Lung (tissue), 12 donors: ENCODE data around the gene COG1. TPM values are rescaled to one million over a fixed set of nuclear protein-coding genes. Genes with fewer than 3 reads are reported as not detected.

Experiments
- ATAC-seq: fragments of 200-7000 bp; cut with Tn5 transposase; one replicate; pipeline ENCODE4 v1.9.1; 2020; ENCODE audit warnings: moderate number of reproducible peaks; ENCODE audit not compliant: insufficient read depth, low FRiP score
- DNase-seq, 3 donors: peaks; one replicate each; pipeline ENCODE4 v3.0.0-alpha.2; 2013 to 2017
- H3K27ac ChIP-seq, 2 donors: one replicate each; pipeline ENCODE4 v1.5.1; 2013; ENCODE audit warnings: mild to moderate bottlenecking in 2 of 2, moderate library complexity in 2 of 2, control low read depth in 1 of 2, inconsistent platforms in 1 of 2, low read depth in 1 of 2, low read length in 1 of 2
- H3K27me3 ChIP-seq, 3 donors: one replicate each; pipeline ENCODE4 v1.5.1; 2013; ENCODE audit warnings: low read length in 2 of 3; ENCODE audit not compliant: control insufficient read depth in 3 of 3, insufficient read depth in 3 of 3
- H3K36me3 ChIP-seq, 4 donors: one replicate each; pipeline ENCODE4 v1.5.1; 2013; ENCODE audit warnings: low read length in 4 of 4, mild to moderate bottlenecking in 1 of 4, moderate library complexity in 1 of 4; ENCODE audit not compliant: control insufficient read depth in 4 of 4, insufficient read depth in 4 of 4
- H3K4me1 ChIP-seq, 5 donors: one replicate each; pipeline ENCODE4 v1.5.1; 2013; ENCODE audit warnings: low read length in 5 of 5, mild to moderate bottlenecking in 2 of 5, moderate library complexity in 1 of 5; ENCODE audit not compliant: control insufficient read depth in 5 of 5, insufficient read depth in 5 of 5
- H3K4me3 ChIP-seq: one replicate; pipeline ENCODE4 v1.5.1; 2013; ENCODE audit warnings: mild to moderate bottlenecking, control low read depth, moderate library complexity
- H3K9ac ChIP-seq, 2 donors: one replicate each; pipeline ENCODE4 v1.5.1; 2013; ENCODE audit warnings: low read length in 2 of 2, control low read depth in 1 of 2; ENCODE audit not compliant: insufficient read depth in 1 of 2
- H3K9me3 ChIP-seq, 4 donors: one replicate each; pipeline ENCODE4 v1.5.1; 2013; ENCODE audit warnings: low read length in 3 of 4, mild to moderate bottlenecking in 1 of 4, moderate library complexity in 1 of 4; ENCODE audit not compliant: control insufficient read depth in 4 of 4, insufficient read depth in 3 of 4
- WGBS, 2 donors: extraction: QIAGEN DNeasy Blood & Tissue Kit; methylation state at CpG; one replicate each; pipeline ENCODE4 v1.1.7; 2013; 5-methylcytosine and 5-hydroxymethylcytosine counted together
- polyA plus RNA-seq, 2 donors: library from polyadenylated mRNA; stranded (reverse); fragments of 200-250 nt; gene quantifications; one replicate each; pipeline ENCODE4 v1.2.1, GENCODE V29; 2013
- total RNA-seq, 2 donors: library from RNA; depleted of rRNA in 1 of 2; stranded (reverse); fragments of >200 nt in 1 of 2; gene quantifications; one replicate each; pipeline ENCODE4 v1.2.1, GENCODE V29; 2014 to 2021
- TF ChIP-seq, protein P1 (sequence below): IDR thresholded peaks from 2 replicates; pipeline ENCODE4 v1.5.1; 2012; ENCODE audit warnings: mild to moderate bottlenecking; ENCODE audit errors: control extremely low read depth, extremely low read depth
- donor health status: control.
- donor health status: control.
- donor health status: Bipolar disorder and iron deficiency.
- donor health status: healthy.
- donor health status: DM: yes; HTN: yes; CAD: no.

The COG1 gene
- total and polyA plus RNA-seq, 4 donors, result 13.3 to 41.2 (median 21.1) TPM

DNA sequence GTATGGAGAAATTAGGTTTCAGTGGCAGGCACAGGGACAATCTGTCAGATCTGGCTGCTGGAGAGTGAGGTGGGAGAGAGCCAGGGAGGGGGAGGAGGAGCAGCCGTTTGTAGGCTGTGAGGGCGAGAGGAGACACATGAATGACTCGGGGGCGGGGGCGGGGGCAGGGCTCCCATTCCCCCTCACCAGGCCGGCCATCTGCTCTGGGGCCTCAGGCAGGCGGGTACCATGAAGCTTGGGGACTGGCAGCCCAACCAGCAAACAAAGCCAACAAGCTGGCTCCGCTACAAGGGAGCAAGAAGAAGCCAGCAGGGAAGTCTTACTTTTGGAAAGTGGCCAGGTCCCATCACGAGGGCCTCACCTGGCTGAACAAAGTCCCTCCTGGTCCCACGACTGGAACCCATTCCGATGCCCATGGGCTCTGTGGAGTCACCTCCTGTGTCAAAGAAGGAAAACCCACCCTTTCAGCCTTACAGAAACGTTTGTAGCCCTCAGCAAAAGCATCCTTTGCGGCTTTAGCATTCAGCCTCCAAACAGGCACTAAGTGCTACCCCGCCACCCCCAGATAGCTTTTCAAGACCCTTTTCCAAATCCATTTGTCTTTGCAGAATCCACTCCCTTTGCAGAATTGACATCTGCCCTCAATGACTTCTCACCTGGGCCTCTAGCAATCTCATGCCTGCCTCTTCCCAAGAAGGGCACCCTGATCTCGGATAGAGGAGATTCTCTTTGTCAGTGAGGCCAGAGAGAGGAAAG, 37.3 kb upstream of the COG1 start:
- TF ChIP-seq, protein P1, sequence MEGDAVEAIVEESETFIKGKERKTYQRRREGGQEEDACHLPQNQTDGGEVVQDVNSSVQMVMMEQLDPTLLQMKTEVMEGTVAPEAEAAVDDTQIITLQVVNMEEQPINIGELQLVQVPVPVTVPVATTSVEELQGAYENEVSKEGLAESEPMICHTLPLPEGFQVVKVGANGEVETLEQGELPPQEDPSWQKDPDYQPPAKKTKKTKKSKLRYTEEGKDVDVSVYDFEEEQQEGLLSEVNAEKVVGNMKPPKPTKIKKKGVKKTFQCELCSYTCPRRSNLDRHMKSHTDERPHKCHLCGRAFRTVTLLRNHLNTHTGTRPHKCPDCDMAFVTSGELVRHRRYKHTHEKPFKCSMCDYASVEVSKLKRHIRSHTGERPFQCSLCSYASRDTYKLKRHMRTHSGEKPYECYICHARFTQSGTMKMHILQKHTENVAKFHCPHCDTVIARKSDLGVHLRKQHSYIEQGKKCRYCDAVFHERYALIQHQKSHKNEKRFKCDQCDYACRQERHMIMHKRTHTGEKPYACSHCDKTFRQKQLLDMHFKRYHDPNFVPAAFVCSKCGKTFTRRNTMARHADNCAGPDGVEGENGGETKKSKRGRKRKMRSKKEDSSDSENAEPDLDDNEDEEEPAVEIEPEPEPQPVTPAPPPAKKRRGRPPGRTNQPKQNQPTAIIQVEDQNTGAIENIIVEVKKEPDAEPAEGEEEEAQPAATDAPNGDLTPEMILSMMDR, result no peak
- H3K27me3 ChIP-seq, result peaks cover 0 to under 1% (median 0%) of the 10 kb centered on the region in 3 donors
- DNase-seq (peak in 2 of 3 donors; percentile 16 to 51), ATAC-seq (no peak)
- 74 to 78% methylated on average over 15 of the region's 15 CpGs for WGBS, 2 donors
- no peak overlapping the region for H3K4me3 ChIP-seq
- no peaks in the 10 kb centered on the region for H3K36me3 ChIP-seq
- H3K4me1 ChIP-seq, result peaks cover 0 to 27% (median 3%) of the 10 kb centered on the region in 5 donors
- no peak overlapping the region for H3K27ac ChIP-seq
- no peaks in the 10 kb centered on the region for H3K9me3 ChIP-seq
- H3K9ac ChIP-seq, result peak overlapping the region in 1 of 2 donors; percentile 32

GRCh38 chr17:73156166-73156840, 36.6 kb upstream of the COG1 start:
- no peak overlapping the region for H3K4me3 ChIP-seq
- 21 to 26% methylated on average over 22 of the region's 22 CpGs for WGBS, 2 donors
- TF ChIP-seq, protein P1, result peak; percentile 62

DNA sequence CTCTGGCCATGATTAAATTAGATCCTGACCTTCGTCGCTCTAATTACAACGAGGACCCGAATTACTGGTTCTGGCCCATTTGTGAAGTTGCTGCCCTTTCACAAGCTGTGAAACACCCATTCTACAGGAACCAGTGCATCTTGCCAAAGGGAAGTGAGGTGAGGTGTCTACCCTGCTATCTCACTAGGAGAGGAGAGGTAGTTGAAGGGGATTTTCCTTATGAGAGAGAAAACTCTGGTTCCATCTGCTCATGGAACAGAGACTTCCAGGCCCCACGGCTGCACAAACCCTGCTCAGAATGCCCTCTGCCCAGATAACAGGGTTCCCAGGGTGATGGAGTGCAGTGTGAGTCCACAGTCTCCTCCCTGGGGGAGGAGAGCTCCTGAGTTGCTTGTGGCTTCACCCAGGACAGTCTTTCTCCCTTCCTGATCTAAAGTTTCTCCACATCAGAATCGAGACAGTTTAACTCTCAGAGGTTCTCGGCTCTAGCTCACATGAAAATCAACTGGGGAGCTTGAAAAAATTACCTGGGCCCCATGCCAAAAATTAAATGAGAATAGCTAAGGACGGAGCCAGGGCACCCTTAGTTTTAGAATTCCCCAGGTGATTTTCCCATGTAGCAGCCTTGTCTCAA, 35.9 kb upstream of the COG1 start:
- Histone ChIP-seq H3K9me3 (no peaks in the 10 kb centered on the region), H3K36me3 (no peaks in the 10 kb centered on the region), H3K9ac (no peak overlapping the region), H3K4me1 (peaks cover 0 to 27% (median 3%) of the 10 kb centered on the region in 5 donors), H3K27me3 (peaks cover 0 to 8% (median 0%) of the 10 kb centered on the region in 3 donors), H3K27ac (no peak overlapping the region), H3K4me3 (no peak overlapping the region)
- TF ChIP-seq, protein P1, result no peak
- no peak for ATAC-seq
- DNase-seq, result peak in 1 of 3 donors; percentile 12
- WGBS, 2 donors, result 69 to 73% methylated on average over 8 of the region's 8 CpGs

More at GRCh38 chr17:73156166-73156840, 36.6 kb upstream of the COG1 start:
- no peaks in the 10 kb centered on the region for H3K9me3 ChIP-seq
- H3K9ac ChIP-seq, result peak overlapping the region in 1 of 2 donors; percentile 32
- H3K27me3 ChIP-seq, result peaks cover 0 to 3% (median 0%) of the 10 kb centered on the region in 3 donors
- peak; percentile 81 for ATAC-seq
- peaks cover 0 to 27% (median 3%) of the 10 kb centered on the region in 5 donors for H3K4me1 ChIP-seq
- no peak overlapping the region for H3K27ac ChIP-seq
- DNase-seq, result peak; percentile 67 to 76 (median 72)
- no peaks in the 10 kb centered on the region for H3K36me3 ChIP-seq
